ENCODE results near the gene NUPR1. TPM values are rescaled to one million over a fixed set of nuclear protein-coding genes. Genes with fewer than 3 reads are reported as not detected.
"Not testable (repeated sequence)": the region's sequence is repeated elsewhere in the genome, so short reads cannot be mapped to it uniquely, and the experiment has no call there.

Gene NUPR1
- total RNA-seq, 1 donor from 2014 or later, result 127 TPM

- not testable (repeated sequence) for DNase-seq (ENCODE audit: low spot score)
Observed at GRCh38 chr16:28527100-28527785, 11.5 kb downstream of the NUPR1 start.

- DNase-seq (ENCODE audit: low spot score), result no peak
Observed at GRCh38 chr16:28526201-28527099, 12.3 kb downstream of the NUPR1 start.

GRCh38 chr16:28524681-28525171, 14.0 kb downstream of the NUPR1 start:
- no peak for DNase-seq (ENCODE audit: low spot score)

GRCh38 chr16:28522792-28523191, 16.0 kb downstream of the NUPR1 start:
- DNase-seq (ENCODE audit: low spot score), result no peak

- DNase-seq (ENCODE audit: low spot score), result no peak
Observed at GRCh38 chr16:28521436-28521835, 17.3 kb downstream of the NUPR1 start.

GRCh38 chr16:28520672-28521071, 18.1 kb downstream of the NUPR1 start:
- DNase-seq (ENCODE audit: low spot score), result no peak

- DNase-seq (ENCODE audit: low spot score), result no peak
Observed at GRCh38 chr16:28514246-28514645, 24.5 kb downstream of the NUPR1 start.

GRCh38 chr16:28513484-28514181, 25.1 kb downstream of the NUPR1 start:
- DNase-seq (ENCODE audit: low spot score), result no peak

GRCh38 chr16:28511801-28512789, 26.7 kb downstream of the NUPR1 start:
- no peak for DNase-seq (ENCODE audit: low spot score)

GRCh38 chr16:28511031-28511430, 27.7 kb downstream of the NUPR1 start:
- DNase-seq (ENCODE audit: low spot score), result no peak

- DNase-seq (ENCODE audit: low spot score), result no peak
Observed at GRCh38 chr16:28505489-28506137, 33.2 kb downstream of the NUPR1 start.

- DNase-seq (ENCODE audit: low spot score), result no peak
Observed at GRCh38 chr16:28504707-28505404, 33.9 kb downstream of the NUPR1 start.

GRCh38 chr16:28503470-28504259, 35.1 kb downstream of the NUPR1 start:
- no peak for DNase-seq (ENCODE audit: low spot score)

GRCh38 chr16:28502290-28502689, 36.5 kb downstream of the NUPR1 start:
- DNase-seq (ENCODE audit: low spot score), result no peak

GRCh38 chr16:28501258-28502232, 37.2 kb downstream of the NUPR1 start:
- DNase-seq (ENCODE audit: low spot score), result no peak

- not testable (repeated sequence) for DNase-seq (ENCODE audit: low spot score)
Observed at GRCh38 chr16:28500476-28501180, 38.1 kb downstream of the NUPR1 start.

- no peak for DNase-seq (ENCODE audit: low spot score)
Observed at GRCh38 chr16:28499854-28500253, 38.9 kb downstream of the NUPR1 start.

Measured in ureter (tissue), 1 donor.